Transverse colon (tissue), 3 donors: ENCODE measurements around the gene ADD3.

Source experiments
- POLR2A ChIP-seq: fragments of 450-650 bp; IDR thresholded peaks from one replicate; pipeline ENCODE4 v1.6.1; 2016; ENCODE audit warnings: antibody characterized with exemption, mild to moderate bottlenecking, moderate library complexity
- TF ChIP-seq, protein P1 (sequence below), 5 experiments: fragments of 200-600 bp in 3 of 5; fragments of 450-650 bp in 2 of 5; sonication (generic) in 3 of 5; IDR thresholded peaks; 1 replicate in 2 of 5; 2 replicates in 3 of 5; pipeline ENCODE4 v1.5.1; 2016 to 2017; ENCODE audit warnings: antibody characterized with exemption in 5 of 5, inconsistent platforms in 3 of 5, mild to moderate bottlenecking in 2 of 5, moderate library complexity in 1 of 5

DNA sequence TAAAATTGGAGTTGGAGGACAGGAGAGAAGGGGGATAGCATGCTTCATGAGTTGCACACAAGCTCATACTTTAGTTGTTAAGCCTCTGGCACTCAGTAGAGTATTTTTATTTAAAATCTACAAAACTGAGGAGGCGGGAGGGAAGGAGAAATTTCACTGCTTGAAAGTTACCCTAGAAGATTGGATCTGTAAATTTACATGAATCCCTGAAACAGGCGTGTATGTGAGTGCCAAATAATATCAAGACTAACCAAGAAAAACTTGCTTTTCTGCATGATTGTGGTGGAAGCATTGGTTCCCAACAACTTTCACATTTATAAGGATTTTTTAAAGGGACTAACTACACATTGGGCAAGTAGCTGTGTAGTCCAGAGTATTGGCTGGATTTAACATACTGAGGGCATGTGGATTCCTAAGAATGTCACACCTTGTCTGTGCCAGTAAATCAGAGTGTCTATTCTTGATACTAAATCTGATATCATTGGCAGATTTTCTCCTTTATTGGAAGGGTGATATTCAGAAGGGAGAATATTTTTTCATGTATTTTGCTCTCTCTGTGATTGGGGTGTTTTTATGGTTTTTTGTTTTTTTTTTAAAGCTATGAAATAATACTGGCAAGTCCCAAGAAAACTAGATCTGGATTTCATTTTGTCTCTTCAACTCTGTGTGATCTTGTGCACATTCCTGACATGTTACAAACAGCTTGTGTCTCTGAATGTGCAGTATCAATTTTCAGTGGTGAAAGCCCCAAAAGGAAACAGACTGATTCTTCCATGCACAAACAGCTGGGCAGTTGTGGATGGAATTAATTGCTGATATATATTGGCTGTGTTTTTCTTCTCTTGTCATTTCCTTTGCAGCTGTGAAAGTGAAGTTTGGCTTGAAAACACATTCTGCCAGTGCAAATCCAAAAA is 67.2 kb downstream of the ADD3 start:
- TF ChIP-seq POLR2A: no peak
- TF ChIP-seq, protein P1, sequence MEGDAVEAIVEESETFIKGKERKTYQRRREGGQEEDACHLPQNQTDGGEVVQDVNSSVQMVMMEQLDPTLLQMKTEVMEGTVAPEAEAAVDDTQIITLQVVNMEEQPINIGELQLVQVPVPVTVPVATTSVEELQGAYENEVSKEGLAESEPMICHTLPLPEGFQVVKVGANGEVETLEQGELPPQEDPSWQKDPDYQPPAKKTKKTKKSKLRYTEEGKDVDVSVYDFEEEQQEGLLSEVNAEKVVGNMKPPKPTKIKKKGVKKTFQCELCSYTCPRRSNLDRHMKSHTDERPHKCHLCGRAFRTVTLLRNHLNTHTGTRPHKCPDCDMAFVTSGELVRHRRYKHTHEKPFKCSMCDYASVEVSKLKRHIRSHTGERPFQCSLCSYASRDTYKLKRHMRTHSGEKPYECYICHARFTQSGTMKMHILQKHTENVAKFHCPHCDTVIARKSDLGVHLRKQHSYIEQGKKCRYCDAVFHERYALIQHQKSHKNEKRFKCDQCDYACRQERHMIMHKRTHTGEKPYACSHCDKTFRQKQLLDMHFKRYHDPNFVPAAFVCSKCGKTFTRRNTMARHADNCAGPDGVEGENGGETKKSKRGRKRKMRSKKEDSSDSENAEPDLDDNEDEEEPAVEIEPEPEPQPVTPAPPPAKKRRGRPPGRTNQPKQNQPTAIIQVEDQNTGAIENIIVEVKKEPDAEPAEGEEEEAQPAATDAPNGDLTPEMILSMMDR (IDR thresholded peaks at IDR 0.05): no peak
